ENCODE measurements around the gene LCOR. TPM values are rescaled to one million over a fixed set of nuclear protein-coding genes. Genes with fewer than 3 reads are reported as not detected.
"Not testable (repeated sequence)": the region's sequence is repeated elsewhere in the genome, so short reads cannot be mapped to it uniquely, and the experiment has no call there.

The LCOR gene
- total and polyA plus RNA-seq, 8 donors = 2.0 to 61.3 (median 18.0) TPM

- TF ChIP-seq EP300 (IDR thresholded peaks at IDR 0.05) = no peak
- TF ChIP-seq POLR2AphosphoS5 (IDR thresholded peaks at IDR 0.05) = no peak
- no peak for TF ChIP-seq POLR2A (IDR thresholded peaks at IDR 0.05)
- TF ChIP-seq CTCF (IDR thresholded peaks at IDR 0.05) = no peak
- H3K27me3 ChIP-seq = no peaks in the 10 kb centered on the region
Observed at GRCh38 chr10:96930469-96930868, 98.4 kb downstream of the LCOR start.

GRCh38 chr10:96935148-96935547 lies 103.0 kb downstream of the LCOR start:
- Histone ChIP-seq H3K36me3 (peaks cover 0 to 16% (median 1%) of the 10 kb centered on the region in 4 donors), H3K4me1 (peaks cover 0 to 8% (median 3%) of the 10 kb centered on the region in 4 donors), H3K4me3 (no peak overlapping the region), H3K9me3 (no peaks in the 10 kb centered on the region), H3K27ac (no peak overlapping the region), H3K27me3 (no peaks in the 10 kb centered on the region)
- DNase-seq = no peak
- TF ChIP-seq POLR2A (IDR thresholded peaks at IDR 0.05) (no peak), CTCF (IDR thresholded peaks at IDR 0.05) (no peak), POLR2AphosphoS5 (IDR thresholded peaks at IDR 0.05) (no peak), EP300 (IDR thresholded peaks at IDR 0.05) (no peak)
- 88 to 98% (median 97%) methylated on average over 5 of the region's 5 CpGs for WGBS, 5 donors
- intact Hi-C loops (cut with DNase I; ENCODE audit: low total_unique reads) = no loop called here

More at GRCh38 chr10:96930469-96930868, 98.4 kb downstream of the LCOR start:
- WGBS, 5 donors = 64 to 80% (median 72%) methylated on average over 5 of the region's 5 CpGs
- intact Hi-C loops (cut with DNase I; ENCODE audit: low total_unique reads) = no loop called here
- H3K36me3 ChIP-seq = peaks cover 0 to 11% (median 3%) of the 10 kb centered on the region in 4 donors
- peaks cover 0 to 8% (median 3%) of the 10 kb centered on the region in 4 donors for H3K4me1 ChIP-seq
- H3K27ac ChIP-seq = no peak overlapping the region
- H3K4me3 ChIP-seq = no peak overlapping the region
- H3K9me3 ChIP-seq = no peaks in the 10 kb centered on the region
- DNase-seq = no peak

- WGBS, 5 donors = 86 to 94% (median 93%) methylated on average over 5 of the region's 5 CpGs
Observed at GRCh38 chr10:96935810-96936209, 103.7 kb downstream of the LCOR start.

GRCh38 chr10:96943161-96943560 lies 111.1 kb downstream of the LCOR start:
- H3K4me1 ChIP-seq; intact Hi-C loops (cut with DNase I; ENCODE audit: low total_unique reads); H3K27ac ChIP-seq; H3K9me3 ChIP-seq; H3K36me3 ChIP-seq; DNase-seq; H3K4me3 ChIP-seq; H3K27me3 ChIP-seq: not testable (repeated sequence)
- WGBS, 5 donors = 73 to 88% (median 82%) methylated on average over 8 of the region's 8 CpGs

More at GRCh38 chr10:96935810-96936209, 103.7 kb downstream of the LCOR start:
- H3K4me3 ChIP-seq = no peak overlapping the region
- H3K36me3 ChIP-seq = peaks cover 0 to 16% (median 1%) of the 10 kb centered on the region in 4 donors
- no peak for DNase-seq
- H3K9me3 ChIP-seq = no peaks in the 10 kb centered on the region
- intact Hi-C loops (cut with DNase I; ENCODE audit: low total_unique reads) = no loop called here
- no peak overlapping the region for H3K27ac ChIP-seq
- no peak for TF ChIP-seq CTCF (IDR thresholded peaks at IDR 0.05)
- no peak for TF ChIP-seq POLR2A (IDR thresholded peaks at IDR 0.05)
- no peak for TF ChIP-seq POLR2AphosphoS5 (IDR thresholded peaks at IDR 0.05)
- H3K4me1 ChIP-seq = peaks cover 0 to 2% (median 0%) of the 10 kb centered on the region in 4 donors
- H3K27me3 ChIP-seq = no peaks in the 10 kb centered on the region

- no peak for DNase-seq
- Histone ChIP-seq H3K27ac (no peak overlapping the region), H3K36me3 (peaks cover 0 to 18% (median 16%) of the 10 kb centered on the region in 4 donors), H3K4me3 (no peak overlapping the region), H3K9me3 (no peaks in the 10 kb centered on the region), H3K4me1 (peaks cover 0 to 5% (median 4%) of the 10 kb centered on the region in 4 donors), H3K27me3 (no peaks in the 10 kb centered on the region)
- intact Hi-C loops (cut with DNase I; ENCODE audit: low total_unique reads) = no loop called here
- 89 to 95% (median 93%) methylated on average over 5 of the region's 5 CpGs for WGBS, 5 donors
- TF ChIP-seq CTCF (IDR thresholded peaks at IDR 0.05) (no peak), POLR2AphosphoS5 (IDR thresholded peaks at IDR 0.05) (no peak), POLR2A (IDR thresholded peaks at IDR 0.05) (no peak), EP300 (IDR thresholded peaks at IDR 0.05) (no peak)
Observed at GRCh38 chr10:96947036-96947435, 114.9 kb downstream of the LCOR start.
